CD1c-positive myeloid dendritic cell (primary cell): ENCODE results near the gene TACR2.

Experiments used
- DNase-seq: peaks from one replicate; pipeline ENCODE4 v3.0.0-alpha.2; 2016; ENCODE audit errors: extremely low spot score

The TACR2 gene

DNA sequence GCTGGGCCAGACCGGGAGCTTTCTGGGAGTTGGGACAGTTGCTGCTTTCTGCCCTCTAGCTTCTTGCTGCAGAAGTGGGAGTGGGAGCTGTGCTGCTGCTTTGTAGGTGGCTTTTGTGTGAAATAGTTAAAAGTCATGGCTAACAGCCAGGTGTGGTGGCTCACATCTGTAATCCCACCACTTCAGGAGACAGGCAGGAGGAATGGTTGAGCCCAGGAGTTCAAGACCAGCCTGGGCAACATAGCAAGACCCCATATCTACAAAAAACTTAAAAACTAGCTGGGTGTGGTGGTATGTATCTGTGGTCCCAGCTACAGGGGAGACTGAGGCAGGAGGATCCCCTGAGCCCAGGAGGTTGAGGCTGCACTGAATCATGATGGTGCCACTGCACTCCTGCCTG is 13.7 kb downstream of the TACR2 start:
- DNase-seq: no peak

- no peak for DNase-seq
Observed at GRCh38 chr10:69402386-69402785, 14.3 kb downstream of the TACR2 start.

- no peak for DNase-seq
Observed at GRCh38 chr10:69401416-69401815, 15.3 kb downstream of the TACR2 start.

DNA sequence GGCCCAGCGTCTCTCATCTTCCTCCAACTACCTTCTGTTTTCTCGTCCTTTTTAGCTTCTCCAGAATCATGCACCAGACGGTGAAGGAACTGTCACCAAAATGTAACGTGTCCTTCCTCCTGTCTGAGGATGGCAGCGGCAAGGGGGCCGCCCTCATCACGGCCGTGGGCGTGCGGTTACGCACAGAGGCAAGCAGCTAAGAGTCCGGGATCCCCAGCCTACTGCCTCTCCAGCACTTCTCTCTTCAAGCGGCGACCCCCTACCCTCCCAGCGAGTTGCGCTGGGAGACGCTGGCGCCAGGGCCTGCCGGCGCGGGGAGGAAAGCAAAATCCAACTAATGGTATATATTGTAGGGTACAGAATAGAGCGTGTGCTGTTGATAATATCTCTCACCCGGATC is 15.8 kb downstream of the TACR2 start:
- no peak for DNase-seq

- no peak for DNase-seq
Observed at GRCh38 chr10:69398466-69398865, 18.3 kb downstream of the TACR2 start.

- DNase-seq: no peak
Observed at GRCh38 chr10:69397972-69398371, 18.7 kb downstream of the TACR2 start.

GRCh38 chr10:69394020-69394419 is 22.7 kb downstream of the TACR2 start:
- DNase-seq: no peak

- DNase-seq: peak; percentile 87
Observed at GRCh38 chr10:69392481-69393000, 24.2 kb downstream of the TACR2 start.

GRCh38 chr10:69391158-69391557 is 25.6 kb downstream of the TACR2 start:
- DNase-seq: no peak

DNA sequence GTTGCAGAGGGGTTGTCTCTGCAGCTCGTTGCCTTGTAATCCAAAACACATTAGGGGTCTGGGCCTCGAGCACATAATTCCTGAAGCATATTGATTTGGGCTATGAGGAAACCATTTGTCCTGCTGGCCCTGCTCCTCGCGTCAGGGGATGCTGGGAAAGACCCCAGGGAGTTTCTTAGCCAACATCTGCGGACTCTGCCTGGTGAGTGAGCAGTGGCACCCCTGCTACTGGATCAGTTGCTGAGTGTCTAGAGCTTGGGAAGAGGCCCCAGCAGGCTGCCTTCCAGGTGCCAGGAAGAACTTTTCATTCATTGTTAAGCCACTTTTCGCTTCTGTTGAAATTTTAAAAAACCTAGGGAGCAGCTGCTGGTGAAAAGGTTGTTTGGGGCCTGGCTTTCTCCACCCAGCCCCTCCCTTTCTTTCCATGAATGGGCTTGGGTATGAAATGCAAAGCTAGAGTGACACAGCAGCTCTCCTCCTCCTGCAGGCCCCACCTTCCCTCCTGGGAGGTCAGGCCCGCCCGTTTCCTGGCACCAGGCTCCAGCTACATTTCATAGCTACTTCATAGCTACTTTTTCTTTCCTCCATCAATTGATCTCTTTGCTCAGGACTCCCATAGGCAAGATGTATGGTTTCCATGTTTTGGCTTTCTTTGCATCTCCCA is 26.8 kb downstream of the TACR2 start:
- no peak for DNase-seq

- no peak for DNase-seq
Observed at GRCh38 chr10:69388488-69388887, 28.2 kb downstream of the TACR2 start.

GRCh38 chr10:69387500-69387899 is 29.2 kb downstream of the TACR2 start:
- no peak for DNase-seq

DNA sequence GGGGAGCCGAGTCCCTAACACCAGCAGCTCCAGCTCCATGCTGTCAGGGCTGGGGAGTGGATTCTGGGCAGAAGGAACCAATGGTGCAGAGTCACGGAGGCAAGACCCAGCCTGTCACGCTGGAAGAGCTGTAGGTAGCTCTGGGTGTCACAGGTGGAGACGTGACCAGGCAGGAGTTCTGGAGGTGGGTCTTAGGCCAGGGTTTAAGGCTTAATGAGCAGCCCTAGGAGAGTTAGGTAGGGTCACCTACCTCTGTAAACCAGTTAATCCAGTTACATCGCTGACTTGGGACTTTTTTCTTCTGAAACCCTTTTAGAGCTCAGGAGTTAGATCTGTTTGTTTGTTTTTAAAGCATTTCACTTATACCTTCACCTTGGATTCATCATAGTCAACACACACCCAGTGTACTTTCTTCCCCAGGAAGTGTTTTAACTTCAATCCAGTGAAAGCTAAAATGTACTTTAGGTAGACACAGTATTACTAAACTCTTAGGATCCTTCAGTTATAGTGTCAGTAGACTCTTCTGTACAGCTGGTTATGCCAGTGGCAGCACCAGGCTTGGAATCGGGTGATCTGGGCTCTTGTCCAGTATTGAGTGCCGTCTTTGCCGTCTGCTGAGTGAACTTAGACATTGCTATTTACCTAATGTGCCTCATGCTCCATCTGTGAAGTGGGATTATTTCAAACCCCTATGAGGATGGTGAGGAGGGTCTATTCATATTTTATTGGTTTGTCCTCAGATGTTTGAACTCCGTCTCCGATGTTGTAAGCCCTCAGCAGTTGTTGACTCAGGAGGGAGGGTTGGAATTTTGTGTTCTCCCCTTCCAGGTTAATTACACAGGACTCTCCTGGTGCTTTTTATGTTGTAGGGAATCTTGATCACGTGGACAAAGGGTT is 31.0 kb downstream of the TACR2 start:
- DNase-seq: no peak

DNA sequence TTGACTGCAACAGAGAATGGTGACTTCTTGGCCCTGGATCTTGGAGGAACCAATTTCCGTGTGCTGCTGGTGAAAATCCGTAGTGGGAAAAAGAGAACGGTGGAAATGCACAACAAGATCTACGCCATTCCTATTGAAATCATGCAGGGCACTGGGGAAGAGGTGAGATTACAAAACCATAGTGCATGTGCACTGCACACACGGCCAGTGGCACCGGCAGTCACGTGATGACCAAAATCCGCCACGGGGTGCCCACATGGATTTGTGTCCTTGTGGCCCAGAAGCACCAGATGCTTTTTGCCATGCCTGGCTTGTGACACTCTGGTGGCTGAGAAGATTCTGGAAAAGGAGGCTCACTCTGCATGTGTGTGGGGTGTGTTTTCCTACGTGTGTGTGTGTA is 32.4 kb downstream of the TACR2 start:
- DNase-seq: no peak

- no peak for DNase-seq
Observed at GRCh38 chr10:69383558-69383957, 33.2 kb downstream of the TACR2 start.

DNA sequence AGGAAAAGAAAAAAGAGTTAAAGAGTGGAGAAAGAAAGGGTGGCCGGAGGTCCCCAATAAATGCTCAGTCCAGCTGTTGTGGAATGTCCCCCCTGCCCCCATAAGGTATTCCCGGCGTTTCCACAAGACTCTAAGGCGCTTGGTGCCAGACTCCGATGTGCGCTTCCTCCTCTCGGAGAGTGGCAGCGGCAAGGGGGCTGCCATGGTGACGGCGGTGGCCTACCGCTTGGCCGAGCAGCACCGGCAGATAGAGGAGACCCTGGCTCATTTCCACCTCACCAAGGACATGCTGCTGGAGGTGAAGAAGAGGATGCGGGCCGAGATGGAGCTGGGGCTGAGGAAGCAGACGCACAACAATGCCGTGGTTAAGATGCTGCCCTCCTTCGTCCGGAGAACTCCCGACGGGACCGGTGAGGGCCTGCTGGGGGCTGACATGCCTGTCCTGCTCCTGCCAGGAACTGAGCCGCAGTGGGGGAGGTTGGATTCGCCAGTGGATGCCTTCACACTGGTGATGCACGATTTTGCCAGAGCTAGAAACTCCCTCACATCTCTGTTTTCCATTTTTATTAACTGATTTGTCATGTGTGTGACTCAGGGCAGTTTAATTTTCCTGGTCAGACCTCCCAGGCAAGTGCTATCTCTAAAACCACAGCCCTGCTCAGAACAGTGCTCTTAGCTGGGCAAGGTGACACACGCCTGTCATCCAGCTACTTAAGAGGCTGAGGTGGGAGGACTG is 34.2 kb downstream of the TACR2 start:
- no peak for DNase-seq

DNA sequence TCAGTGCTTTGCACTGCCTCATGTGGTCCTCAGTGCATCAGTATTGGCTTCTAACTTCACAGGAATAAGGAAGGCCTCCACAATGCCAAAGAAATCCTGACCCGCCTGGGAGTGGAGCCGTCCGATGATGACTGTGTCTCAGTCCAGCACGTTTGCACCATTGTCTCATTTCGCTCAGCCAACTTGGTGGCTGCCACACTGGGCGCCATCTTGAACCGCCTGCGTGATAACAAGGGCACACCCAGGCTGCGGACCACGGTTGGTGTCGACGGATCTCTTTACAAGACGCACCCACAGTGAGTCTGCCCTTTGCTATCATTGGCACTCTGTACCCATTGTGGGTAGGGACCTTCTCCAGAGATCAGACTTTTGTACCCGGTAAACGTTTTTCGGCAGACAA is 36.9 kb downstream of the TACR2 start:
- no peak for DNase-seq

DNA sequence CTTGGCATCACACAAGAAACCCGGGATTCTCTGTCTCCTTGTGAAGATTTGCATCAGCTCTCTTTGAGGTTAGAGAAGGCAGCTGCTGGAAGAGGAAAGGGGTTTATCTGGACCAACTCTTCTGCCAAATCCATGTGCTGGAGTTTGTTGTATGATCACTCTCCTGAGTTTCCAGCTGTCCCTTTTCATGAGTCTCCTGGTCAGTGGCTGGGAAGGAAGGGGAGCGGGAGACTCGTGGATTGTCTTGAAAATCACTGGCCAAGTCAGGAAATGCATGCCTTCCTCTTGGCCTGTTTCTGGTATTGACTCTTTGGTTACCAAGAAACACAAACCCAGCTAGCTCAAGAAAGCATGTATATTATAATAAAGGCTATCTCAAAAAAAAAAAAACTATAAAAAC is 38.8 kb downstream of the TACR2 start:
- DNase-seq: no peak

DNA sequence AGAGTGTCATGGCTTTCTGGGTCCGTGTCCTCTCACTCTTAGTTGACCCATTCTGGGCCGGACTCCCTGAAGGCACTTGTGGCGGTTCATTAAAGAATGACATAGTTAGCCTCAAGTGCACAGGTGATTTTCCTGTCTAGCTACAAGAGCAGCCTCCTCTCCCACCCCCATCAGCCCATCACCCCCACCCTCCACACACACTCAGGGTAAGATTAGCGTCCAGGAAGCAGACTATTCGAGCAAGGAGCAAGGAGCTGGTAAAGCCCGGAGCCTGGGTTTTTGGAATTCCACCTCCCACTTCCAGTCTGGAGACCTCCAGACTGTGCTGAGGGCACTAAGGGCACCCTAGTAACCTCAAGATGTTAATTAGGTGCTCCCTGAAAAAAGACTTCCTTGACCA is 39.5 kb downstream of the TACR2 start:
- no peak for DNase-seq

GRCh38 chr10:69376662-69377061 is 40.1 kb downstream of the TACR2 start:
- DNase-seq: no peak

GRCh38 chr10:69375307-69376151 is 41.2 kb downstream of the TACR2 start:
- no peak for DNase-seq

DNA sequence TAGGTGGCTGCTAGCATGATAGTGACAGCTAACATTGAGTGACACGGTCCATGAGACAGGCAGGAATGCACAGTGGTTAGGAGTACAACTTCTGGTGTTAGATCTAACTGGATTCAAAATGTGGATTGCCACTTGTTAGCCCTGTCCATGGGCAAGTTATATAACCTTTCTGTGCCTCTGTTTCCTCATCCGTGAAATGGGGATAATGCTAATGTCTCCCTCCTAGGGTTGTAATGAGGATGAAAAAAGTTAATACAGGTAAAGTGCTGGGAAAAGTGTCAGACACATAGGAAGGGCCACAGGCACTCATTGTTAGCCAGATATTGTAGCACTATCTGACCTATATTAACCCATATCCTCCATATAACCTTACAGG is 41.8 kb downstream of the TACR2 start:
- DNase-seq: no peak
